Measurements from ENCODE around the gene PTCHD4.

Gene PTCHD4

GRCh38 chr6:48099713-48100587 lies 11.0 kb downstream of the PTCHD4 start:
- no peak for DNase-seq

GRCh38 chr6:48098923-48099322 lies 12.1 kb downstream of the PTCHD4 start:
- no peak for DNase-seq

- DNase-seq = no peak
Observed at GRCh38 chr6:48092550-48093217, 18.3 kb downstream of the PTCHD4 start.

- DNase-seq = no peak
Observed at GRCh38 chr6:48090546-48090945, 20.5 kb downstream of the PTCHD4 start.

- DNase-seq = peak; percentile 17 to 69
Observed at GRCh38 chr6:48087448-48087847, 23.5 kb downstream of the PTCHD4 start.

GRCh38 chr6:48086187-48086586 lies 24.8 kb downstream of the PTCHD4 start:
- no peak for DNase-seq

GRCh38 chr6:48085131-48085741 lies 25.8 kb downstream of the PTCHD4 start:
- no peak for DNase-seq

- DNase-seq = no peak
Observed at GRCh38 chr6:48084201-48084600, 26.8 kb downstream of the PTCHD4 start.

GRCh38 chr6:48080227-48081009 lies 30.6 kb downstream of the PTCHD4 start:
- DNase-seq = no peak

GRCh38 chr6:48078120-48078519 lies 32.9 kb downstream of the PTCHD4 start:
- no peak for DNase-seq

GRCh38 chr6:48075181-48075580 lies 35.8 kb downstream of the PTCHD4 start:
- no peak for DNase-seq

- DNase-seq = no peak
Observed at GRCh38 chr6:48073976-48074767, 36.8 kb downstream of the PTCHD4 start.

GRCh38 chr6:48071833-48072232 lies 39.2 kb downstream of the PTCHD4 start:
- DNase-seq = no peak

GRCh38 chr6:48069280-48069679 lies 41.7 kb downstream of the PTCHD4 start:
- no peak for DNase-seq

GRCh38 chr6:48068278-48069251 lies 42.4 kb downstream of the PTCHD4 start:
- no peak for DNase-seq

- no peak for DNase-seq
Observed at GRCh38 chr6:48067886-48068277, 43.1 kb downstream of the PTCHD4 start.

GRCh38 chr6:48067148-48067712 lies 43.8 kb downstream of the PTCHD4 start:
- no peak for DNase-seq

GRCh38 chr6:48061265-48061990 lies 49.6 kb downstream of the PTCHD4 start:
- no peak for DNase-seq
